ENCODE data around the gene DAD1.

GRCh38 chr14:22541721-22542120 lies 47.3 kb downstream of the DAD1 start:
- TF ChIP-seq, protein P1, sequence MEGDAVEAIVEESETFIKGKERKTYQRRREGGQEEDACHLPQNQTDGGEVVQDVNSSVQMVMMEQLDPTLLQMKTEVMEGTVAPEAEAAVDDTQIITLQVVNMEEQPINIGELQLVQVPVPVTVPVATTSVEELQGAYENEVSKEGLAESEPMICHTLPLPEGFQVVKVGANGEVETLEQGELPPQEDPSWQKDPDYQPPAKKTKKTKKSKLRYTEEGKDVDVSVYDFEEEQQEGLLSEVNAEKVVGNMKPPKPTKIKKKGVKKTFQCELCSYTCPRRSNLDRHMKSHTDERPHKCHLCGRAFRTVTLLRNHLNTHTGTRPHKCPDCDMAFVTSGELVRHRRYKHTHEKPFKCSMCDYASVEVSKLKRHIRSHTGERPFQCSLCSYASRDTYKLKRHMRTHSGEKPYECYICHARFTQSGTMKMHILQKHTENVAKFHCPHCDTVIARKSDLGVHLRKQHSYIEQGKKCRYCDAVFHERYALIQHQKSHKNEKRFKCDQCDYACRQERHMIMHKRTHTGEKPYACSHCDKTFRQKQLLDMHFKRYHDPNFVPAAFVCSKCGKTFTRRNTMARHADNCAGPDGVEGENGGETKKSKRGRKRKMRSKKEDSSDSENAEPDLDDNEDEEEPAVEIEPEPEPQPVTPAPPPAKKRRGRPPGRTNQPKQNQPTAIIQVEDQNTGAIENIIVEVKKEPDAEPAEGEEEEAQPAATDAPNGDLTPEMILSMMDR (IDR thresholded peaks at IDR 0.05; ENCODE audit: low read depth, low read length): no peak
- no peak for TF ChIP-seq EZH2phosphoT487 (IDR thresholded peaks at IDR 0.05; ENCODE audit: low read depth)
